Measurements from ENCODE around the gene JAZF1. TPM values are rescaled to one million over a fixed set of nuclear protein-coding genes. Genes with fewer than 3 reads are reported as not detected.

Gene JAZF1
- total and polyA plus RNA-seq, 11 donors: 10.3 to 46.2 (median 26.8) TPM

DNA sequence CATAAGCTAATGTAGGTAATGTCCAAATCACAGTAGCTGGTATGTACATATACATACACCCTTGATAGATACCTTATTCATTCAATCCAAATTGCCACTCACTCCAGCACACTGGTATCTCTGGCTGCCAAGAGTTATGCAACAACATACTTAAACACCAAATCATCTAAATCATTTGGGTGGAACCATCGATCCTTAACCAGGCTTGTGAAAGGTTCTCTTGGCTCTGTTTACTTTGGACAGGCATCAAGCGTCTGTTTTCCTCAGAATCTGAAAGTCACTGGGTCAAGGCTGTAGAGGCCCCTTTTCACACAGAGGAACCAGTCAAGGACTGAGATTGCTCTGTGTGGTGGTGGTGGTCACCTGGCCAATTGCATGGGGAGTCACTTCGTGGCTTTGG, 24.6 kb downstream of the JAZF1 start:
- intact Hi-C loops (cut with DNase I): no loop called here
- Histone ChIP-seq H3K4me3 (no peak overlapping the region), H3K4me1 (peaks cover 0 to 70% (median 38%) of the 10 kb centered on the region in 12 donors), H3K36me3 (no peaks in the 10 kb centered on the region), H3K9me3 (no peaks in the 10 kb centered on the region), H3K27ac (peak overlapping the region in 1 of 12 donors; percentile 84), H3K27me3 (no peaks in the 10 kb centered on the region)
- no peak for DNase-seq
- WGBS, 4 donors: 57 to 81% (median 75%) methylated on average over 3 of the region's 3 CpGs
- TF ChIP-seq, protein P1, sequence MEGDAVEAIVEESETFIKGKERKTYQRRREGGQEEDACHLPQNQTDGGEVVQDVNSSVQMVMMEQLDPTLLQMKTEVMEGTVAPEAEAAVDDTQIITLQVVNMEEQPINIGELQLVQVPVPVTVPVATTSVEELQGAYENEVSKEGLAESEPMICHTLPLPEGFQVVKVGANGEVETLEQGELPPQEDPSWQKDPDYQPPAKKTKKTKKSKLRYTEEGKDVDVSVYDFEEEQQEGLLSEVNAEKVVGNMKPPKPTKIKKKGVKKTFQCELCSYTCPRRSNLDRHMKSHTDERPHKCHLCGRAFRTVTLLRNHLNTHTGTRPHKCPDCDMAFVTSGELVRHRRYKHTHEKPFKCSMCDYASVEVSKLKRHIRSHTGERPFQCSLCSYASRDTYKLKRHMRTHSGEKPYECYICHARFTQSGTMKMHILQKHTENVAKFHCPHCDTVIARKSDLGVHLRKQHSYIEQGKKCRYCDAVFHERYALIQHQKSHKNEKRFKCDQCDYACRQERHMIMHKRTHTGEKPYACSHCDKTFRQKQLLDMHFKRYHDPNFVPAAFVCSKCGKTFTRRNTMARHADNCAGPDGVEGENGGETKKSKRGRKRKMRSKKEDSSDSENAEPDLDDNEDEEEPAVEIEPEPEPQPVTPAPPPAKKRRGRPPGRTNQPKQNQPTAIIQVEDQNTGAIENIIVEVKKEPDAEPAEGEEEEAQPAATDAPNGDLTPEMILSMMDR (IDR thresholded peaks at IDR 0.05): no peak
- no peak for TF ChIP-seq POLR2A (IDR thresholded peaks at IDR 0.05)
- no peak for ATAC-seq

DNA sequence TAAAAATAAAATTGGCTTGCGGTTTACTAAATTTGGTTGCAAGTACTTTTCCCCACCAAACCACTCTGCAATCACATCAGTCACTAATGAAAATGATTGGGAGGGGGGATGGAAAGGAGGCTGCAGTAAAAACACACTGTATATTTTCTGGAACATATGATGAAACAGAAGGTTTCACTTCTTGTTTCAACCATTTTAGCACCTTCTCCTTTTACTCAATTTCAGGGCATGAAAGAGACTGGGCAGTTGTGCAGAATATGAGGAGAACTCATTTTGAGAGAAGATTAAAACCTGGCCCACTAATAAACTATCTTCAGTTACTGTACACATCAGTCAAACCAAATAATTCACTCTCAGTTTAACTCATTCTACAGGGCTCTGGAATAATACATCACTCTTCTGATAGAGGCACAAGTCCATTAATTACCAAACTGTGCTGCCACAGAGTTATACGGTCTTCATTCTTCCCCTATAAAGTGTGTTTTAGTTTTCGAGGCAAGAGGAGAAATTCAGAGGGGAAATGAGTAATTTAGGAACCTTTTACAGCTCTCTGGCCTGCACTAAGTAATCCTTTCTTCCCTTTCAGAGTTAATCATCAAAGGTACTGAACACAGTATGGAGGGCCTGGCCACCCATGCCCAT, 25.5 kb downstream of the JAZF1 start:
- Histone ChIP-seq H3K36me3 (no peaks in the 10 kb centered on the region), H3K27me3 (no peaks in the 10 kb centered on the region), H3K9me3 (no peaks in the 10 kb centered on the region), H3K27ac (peak overlapping the region in 4 of 12 donors; percentile 12 to 84 (median 20)), H3K4me3 (no peak overlapping the region), H3K4me1 (peaks cover 0 to 66% (median 36%) of the 10 kb centered on the region in 12 donors)
- intact Hi-C loops (cut with DNase I): no loop called here
- DNase-seq (no peak), ATAC-seq (peak in 1 of 4 donors; percentile 8)
- WGBS, 4 donors: 70 to 79% (median 74%) methylated on average over 3 of the region's 3 CpGs
- TF ChIP-seq, protein P1 (IDR thresholded peaks at IDR 0.05): no peak
- no peak for TF ChIP-seq POLR2A (IDR thresholded peaks at IDR 0.05)

DNA sequence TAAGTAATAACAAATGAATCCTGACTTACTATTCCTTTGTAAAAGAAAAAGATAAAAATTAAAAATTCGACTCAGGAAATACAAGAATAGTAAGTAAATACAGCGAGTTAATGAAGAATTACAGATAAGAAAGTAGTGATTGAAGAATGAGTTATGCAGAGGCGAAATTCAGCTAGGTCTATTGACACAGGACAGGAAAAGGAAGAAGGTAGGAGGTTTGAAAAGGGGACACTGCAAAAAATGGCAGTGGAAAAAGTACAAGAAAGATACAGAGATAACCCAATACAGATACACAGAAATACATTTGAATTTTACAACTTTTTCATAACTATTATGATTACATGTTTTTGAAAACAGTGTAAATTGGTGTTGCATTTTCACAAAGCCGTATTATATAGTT, 28.0 kb downstream of the JAZF1 start:
- H3K36me3 ChIP-seq: no peaks in the 10 kb centered on the region
- whole genome bisulfite sequencing, 4 donors: 55 to 81% (median 71%) methylated on average over 4 of the region's 4 CpGs
- H3K9me3 ChIP-seq: no peaks in the 10 kb centered on the region
- ATAC-seq: no peak
- intact Hi-C loops (cut with DNase I): no loop called here
- TF ChIP-seq, protein P1 (IDR thresholded peaks at IDR 0.05): no peak
- TF ChIP-seq POLR2A (IDR thresholded peaks at IDR 0.05): no peak
- peaks cover 0 to 68% (median 39%) of the 10 kb centered on the region in 12 donors for H3K4me1 ChIP-seq
- no peak overlapping the region for H3K4me3 ChIP-seq
- no peak for DNase-seq
- H3K27me3 ChIP-seq: no peaks in the 10 kb centered on the region
- no peak overlapping the region for H3K27ac ChIP-seq

DNA sequence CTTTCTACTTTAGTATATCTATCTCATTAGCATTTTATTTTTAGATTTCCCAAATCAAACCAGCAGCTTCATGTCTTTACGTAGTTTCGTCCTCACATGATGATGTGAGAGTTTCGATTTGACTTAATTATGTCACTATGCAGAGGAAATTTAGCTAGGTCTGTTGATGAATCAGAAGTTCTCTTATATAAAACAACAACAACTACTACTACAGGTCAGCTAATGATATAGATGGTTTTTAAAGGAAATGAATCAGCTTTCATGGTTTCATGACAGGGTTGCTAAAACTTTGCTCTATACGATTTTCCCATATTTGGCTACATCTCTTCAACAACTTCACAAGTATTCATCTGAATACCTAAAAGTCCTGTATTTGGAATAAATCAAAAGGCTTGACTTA, 28.6 kb downstream of the JAZF1 start:
- no peak for DNase-seq
- WGBS, 4 donors: 78 to 89% (median 84%) methylated on average over 4 of the region's 4 CpGs
- ATAC-seq: no peak

More for the DNA sequence above, 28.6 kb downstream of the JAZF1 start:
- Histone ChIP-seq H3K27ac (no peak overlapping the region), H3K36me3 (no peaks in the 10 kb centered on the region), H3K9me3 (no peaks in the 10 kb centered on the region), H3K4me1 (peaks cover 0 to 61% (median 33%) of the 10 kb centered on the region in 12 donors), H3K4me3 (no peak overlapping the region), H3K27me3 (no peaks in the 10 kb centered on the region)
- intact Hi-C loops (cut with DNase I): no loop called here
- TF ChIP-seq, protein P1 (IDR thresholded peaks at IDR 0.05): no peak
- no peak for TF ChIP-seq POLR2A (IDR thresholded peaks at IDR 0.05)
